K562 (cell line): Measurements from ENCODE around the gene MBD5. TPM values are rescaled to one million over a fixed set of nuclear protein-coding genes. Genes with fewer than 3 reads are reported as not detected.

Experiments used
- ARID1B ChIP-seq: fragments of 450-650 bp; IDR thresholded peaks from 2 replicates; pipeline ENCODE4 v1.6.1; 2016; ENCODE audit warnings: antibody characterized with exemption, mild to moderate bottlenecking, inconsistent platforms
- DEAF1 ChIP-seq: fragments of 450-650 bp; formaldehyde crosslinking; IDR thresholded peaks from 2 replicates; pipeline ENCODE4 v1.4.0; 2020; ENCODE audit warnings: mild to moderate bottlenecking, moderate library complexity
- DNMT1 ChIP-seq: fragments of 450-650 bp; IDR thresholded peaks from 2 replicates; pipeline ENCODE4 v1.6.1; 2016; ENCODE audit warnings: antibody characterized with exemption, mild to moderate bottlenecking
- ETS2 ChIP-seq: IDR thresholded peaks from 2 replicates; pipeline ENCODE4 v1.6.1; 2016; ENCODE audit warnings: borderline replicate concordance, missing genetic modification characterization, mild to moderate bottlenecking, moderate library complexity, missing compliant biosample characterization; ENCODE audit not compliant: poor library complexity, severe bottlenecking
- HMG20A ChIP-seq: fragments of 450-650 bp; formaldehyde crosslinking; conservative IDR thresholded peaks from 2 replicates; pipeline ENCODE4 v1.4.0; 2020; ENCODE audit warnings: mild to moderate bottlenecking, mixed read lengths
- HNRNPH1 ChIP-seq: fragments of 200-400 bp; formaldehyde crosslinking; optimal IDR thresholded peaks from 2 replicates; pipeline ENCODE3; 2017; ENCODE audit warnings: low read depth, mild to moderate bottlenecking, low read length, moderate library complexity
- KDM1A ChIP-seq, 2 experiments: fragments of 450-650 bp; IDR thresholded peaks; 2 replicates each; pipeline ENCODE4 v1.6.1; 2016; ENCODE audit warnings: mild to moderate bottlenecking in 2 of 2
- KDM2B ChIP-seq: fragments of 250-450 bp; sonication (Bioruptor Pico); IDR thresholded peaks from 2 replicates; pipeline ENCODE4 v1.8.0; 2021; ENCODE audit warnings: mild to moderate bottlenecking, moderate library complexity
- MAFG ChIP-seq: fragments of 450-650 bp; conservative IDR thresholded peaks from 2 replicates; pipeline ENCODE4 v1.6.1; 2016; ENCODE audit warnings: missing genetic modification characterization, missing compliant biosample characterization
- NFXL1 ChIP-seq: fragments of 450-650 bp; formaldehyde crosslinking; IDR thresholded peaks from 2 replicates; pipeline ENCODE4 v1.4.0; 2021; ENCODE audit warnings: mild to moderate bottlenecking
- NR4A1 ChIP-seq, 2 experiments: fragments of 250-450 bp in 1 of 2; fragments of 450-650 bp in 1 of 2; sonication (Bioruptor Pico) in 1 of 2; IDR thresholded peaks; 2 replicates each; pipeline versions ENCODE4 v1.4.0 to v1.6.1; 2016 to 2020; ENCODE audit warnings: mild to moderate bottlenecking in 2 of 2, missing compliant biosample characterization in 1 of 2, missing genetic modification characterization in 1 of 2, moderate library complexity in 1 of 2
- RBBP5 ChIP-seq: fragments of 200-600 bp; sonication (generic); IDR thresholded peaks from 2 replicates; pipeline ENCODE4 v1.6.1; 2012; ENCODE audit warnings: borderline replicate concordance, mild to moderate bottlenecking, low read length, control low read depth, inconsistent platforms; ENCODE audit not compliant: insufficient read depth, poor library complexity, severe bottlenecking
- RBM34 ChIP-seq: fragments of 200-400 bp; formaldehyde crosslinking; IDR thresholded peaks from 2 replicates; pipeline ENCODE4 v1.6.1; 2018; ENCODE audit warnings: low read length, borderline replicate concordance; ENCODE audit not compliant: insufficient read depth
- RUNX1 ChIP-seq: sonication (generic); IDR thresholded peaks from 2 replicates; pipeline ENCODE4 v1.6.1; 2016; ENCODE audit warnings: antibody characterized with exemption, low read depth
- SRSF7 ChIP-seq: fragments of 200-400 bp; formaldehyde crosslinking; optimal IDR thresholded peaks from 2 replicates; pipeline ENCODE3; 2017; ENCODE audit warnings: mild to moderate bottlenecking, low read depth, low read length
- TSHZ1 ChIP-seq: fragments of 250-450 bp; sonication (Bioruptor Pico); IDR thresholded peaks from 2 replicates; pipeline ENCODE4 v1.4.0; 2020; ENCODE audit warnings: mild to moderate bottlenecking, moderate library complexity
- ZFPM2 ChIP-seq: fragments of 250-450 bp; sonication (Bioruptor Pico); IDR thresholded peaks from 2 replicates; pipeline ENCODE4 v1.5.1; 2022; ENCODE audit warnings: mild to moderate bottlenecking
- ZNF140 ChIP-seq: fragments of 250-450 bp; sonication (Bioruptor Pico); IDR thresholded peaks from 2 replicates; pipeline ENCODE4 v1.8.0; 2021; ENCODE audit warnings: moderate library complexity, mild to moderate bottlenecking, inconsistent platforms
- ZNF282 ChIP-seq: sonication (generic); formaldehyde crosslinking; IDR thresholded peaks from 2 replicates; pipeline ENCODE4 v1.8.1; 2023; ENCODE audit warnings: missing genetic modification reagents
- ZNF398 ChIP-seq: fragments of 250-450 bp; sonication (Bioruptor Pico); IDR thresholded peaks from 2 replicates; pipeline ENCODE4 v1.8.0; 2021; ENCODE audit warnings: moderate library complexity, mild to moderate bottlenecking, inconsistent platforms
- ZNF507 ChIP-seq: conservative IDR thresholded peaks from 2 replicates; pipeline ENCODE4 v1.6.1; 2017; ENCODE audit warnings: missing genetic modification characterization, missing compliant biosample characterization
- polyA plus RNA-seq, 8 experiments: library from polyadenylated mRNA; depleted of rRNA in 4 of 8; stranded (reverse) in 5 of 8; unstranded in 3 of 8; fragments of >200 nt; fragmentation: Nextera tagmentation in 2 of 8; fragmentation: Illumina TruSeq in 1 of 8; extraction: Ambion mirVana in 2 of 8; extraction: Trizol in 1 of 8; gene quantifications; 2 replicates each; pipeline versions ENCODE4 v1.2.1 to v1.2.3, GENCODE V29; 2011 to 2014; ENCODE audit warnings: inconsistent platforms in 1 of 8, missing spikeins in 1 of 8
- total RNA-seq, 7 experiments: library from RNA; depleted of rRNA in 6 of 7; stranded (reverse); fragments of >200 nt in 6 of 7; fragmentation: Illumina TruSeq in 2 of 7; extraction: Trizol in 2 of 7; gene quantifications; 2 replicates each; pipeline versions ENCODE4 v1.2.1 to v1.2.3, GENCODE V29; 2011 to 2021; ENCODE audit warnings: low replicate concordance in 1 of 7

Gene MBD5
- total and polyA plus RNA-seq, 9 of the 15 experiments (the other 6 are each of a cell fraction or from before 2014, with no cell fraction given) = 3.4 to 14.5 (median 9.0) TPM

GRCh38 chr2:148509288-148509902 lies 488.5 kb downstream of the MBD5 start (continued):
- TF ChIP-seq RBBP5 (no peak), ZNF140 (no peak), ZFPM2 (CRISPR knock-in tag) (no peak), KDM1A (IDR thresholded peaks at IDR 0.05) (no peak), TSHZ1 (CRISPR knock-in tag) (no peak), DNMT1 (no peak), HNRNPH1 (no peak), HMG20A (CRISPR knock-in tag) (no peak), RUNX1 (no peak), RBM34 (no peak), DEAF1 (CRISPR knock-in tag) (peak; percentile 89), SRSF7 (no peak), ZNF398 (CRISPR knock-in tag) (no peak), ZNF507 (tag) (no peak), NR4A1 (CRISPR knock-in tag; IDR thresholded peaks at IDR 0.05) (no peak), NR4A1 (tag; IDR thresholded peaks at IDR 0.05) (0 out of 2 replicates have a peak, but pooled peaks have one; percentile 55), KDM2B (CRISPR knock-in tag) (no peak), ZNF282 (CRISPR knock-in tag) (no peak), MAFG (tag) (no peak), NFXL1 (no peak), ETS2 (tag) (no peak), ARID1B (no peak)
